Cardiac fibroblast (primary cell): Measurements from ENCODE around the gene RARG.

Experiments
- DNase-seq, 2 donors: peaks; one replicate each; pipeline versions ENCODE4 v3.0.0 to v3.0.0-alpha.2; 2010; ENCODE audit warnings: low read depth in 2 of 2
- H3K4me3 ChIP-seq, 2 donors: replicated peaks in 1 of 2; 1 replicate in 1 of 2; 2 replicates in 1 of 2; pipeline ENCODE4 v1.5.1; 2011; ENCODE audit warnings: low read depth in 2 of 2, low read length in 2 of 2, mild to moderate bottlenecking in 2 of 2, moderate library complexity in 1 of 2
- CTCF ChIP-seq: IDR thresholded peaks from one replicate; pipeline ENCODE4 v1.5.1; 2011; ENCODE audit warnings: low read depth, mild to moderate bottlenecking, low read length, inconsistent platforms

Gene RARG

DNA sequence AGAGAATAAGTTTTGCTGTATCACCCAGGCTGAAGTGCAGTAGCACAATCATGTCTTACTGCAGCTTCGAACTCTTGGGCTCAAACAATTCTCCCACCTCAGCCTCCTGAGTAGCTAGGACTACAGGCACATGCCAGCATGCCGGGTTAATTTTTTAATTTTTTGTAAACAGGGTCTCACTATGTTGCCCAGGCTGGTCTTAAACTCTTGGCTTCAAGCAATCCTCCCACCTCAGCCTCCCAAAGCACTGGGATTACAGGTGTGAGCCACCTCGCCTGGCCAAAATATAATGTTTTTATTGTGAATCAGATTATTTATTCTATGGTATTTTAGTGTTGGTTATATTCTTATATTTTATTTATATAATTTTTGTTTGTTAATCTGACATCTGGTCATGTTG lies 55.3 kb downstream of the RARG start:
- DNase-seq = no peak
- no peak for TF ChIP-seq CTCF
- H3K4me3 ChIP-seq = no peak overlapping the region

DNA sequence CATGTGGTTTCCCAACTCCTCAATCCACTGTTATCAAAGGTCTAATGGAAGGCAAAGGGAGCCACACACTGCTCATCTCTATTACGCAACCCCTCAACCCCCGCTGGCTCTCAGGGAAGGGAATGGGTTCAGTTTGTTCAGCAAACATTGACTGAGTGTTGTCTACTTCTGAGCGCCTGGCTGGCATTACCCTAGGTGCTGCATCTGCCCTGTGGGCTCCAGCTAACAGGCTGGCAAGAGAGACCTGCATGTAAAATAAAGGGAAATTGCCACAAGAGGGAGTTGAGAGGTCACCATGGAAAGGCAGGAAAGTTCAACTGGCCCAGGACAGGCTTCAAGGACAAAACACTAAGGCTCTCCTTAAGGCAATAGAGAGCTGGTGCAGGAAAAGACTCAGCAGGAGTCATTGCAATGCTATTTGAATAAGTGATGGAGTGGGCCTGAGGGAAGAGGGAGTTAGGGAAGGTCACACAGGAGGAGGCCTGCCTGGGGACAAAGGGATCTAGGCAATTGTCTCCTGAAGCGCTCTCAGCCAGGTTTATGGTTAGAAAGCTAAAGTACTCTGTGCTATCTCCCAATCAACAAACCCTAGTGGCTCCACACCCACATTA lies 57.0 kb downstream of the RARG start:
- H3K4me3 ChIP-seq = no peak overlapping the region
- peak; percentile 21 for TF ChIP-seq CTCF
- DNase-seq = peak; percentile 31 to 53

- no peak for DNase-seq
- H3K4me3 ChIP-seq = no peak overlapping the region
- TF ChIP-seq CTCF = no peak
Measured at GRCh38 chr12:53173085-53173715, 58.8 kb downstream of the RARG start.

DNA sequence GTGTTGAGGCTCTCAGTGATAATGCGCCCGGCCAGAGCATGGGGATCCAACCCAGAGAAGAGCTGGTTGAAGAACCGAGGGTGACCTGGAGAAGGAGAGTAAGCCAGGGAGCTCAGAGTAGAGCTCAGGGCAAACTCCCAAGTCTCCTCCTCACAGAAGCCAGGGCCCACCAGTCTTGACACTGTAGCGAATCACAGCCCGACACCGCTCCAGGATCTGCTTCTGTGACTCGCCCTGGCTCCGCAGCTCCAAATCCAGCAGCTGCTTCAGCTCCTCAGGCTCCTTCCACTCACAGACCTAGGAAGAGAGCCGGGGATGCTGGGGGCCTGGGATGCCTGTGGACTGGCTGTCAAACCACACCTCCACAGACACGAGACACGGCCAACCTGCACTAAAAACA lies 59.7 kb downstream of the RARG start:
- no peak for TF ChIP-seq CTCF
- no peak overlapping the region for H3K4me3 ChIP-seq
- DNase-seq = peak; percentile 45 to 58

- no peak for DNase-seq
- TF ChIP-seq CTCF = no peak
- H3K4me3 ChIP-seq = no peak overlapping the region
Measured at GRCh38 chr12:53171725-53172329, 60.2 kb downstream of the RARG start.

GRCh38 chr12:53170876-53171724 lies 60.9 kb downstream of the RARG start:
- DNase-seq = no peak
- no peak for TF ChIP-seq CTCF
- H3K4me3 ChIP-seq = no peak overlapping the region
